GM12878 (cell line): ENCODE data around the gene PRM3. TPM values are rescaled to one million over a fixed set of nuclear protein-coding genes. Genes with fewer than 3 reads are reported as not detected.

Experiments
- ETV6 ChIP-seq, 2 experiments: fragments of 450-650 bp in 1 of 2; IDR thresholded peaks in 1 of 2; conservative IDR thresholded peaks in 1 of 2; 2 replicates each; pipeline ENCODE4 v1.6.1; 2014; ENCODE audit warnings: antibody characterized with exemption in 1 of 2, borderline replicate concordance in 1 of 2, low read depth in 1 of 2, mild to moderate bottlenecking in 1 of 2, moderate library complexity in 1 of 2
- MEF2B ChIP-seq: fragments of 450-650 bp; IDR thresholded peaks from 2 replicates; pipeline ENCODE4 v1.6.1; 2018; ENCODE audit warnings: mild to moderate bottlenecking, moderate library complexity; ENCODE audit not compliant: partially characterized antibody, poor library complexity, severe bottlenecking
- NFYB ChIP-seq: IDR thresholded peaks from 2 replicates; pipeline ENCODE4 v1.6.1; 2011; ENCODE audit warnings: low read depth, mild to moderate bottlenecking, low read length, improper control_type of control experiment, moderate library complexity; ENCODE audit not compliant: insufficient read depth
- RB1 ChIP-seq: fragments of 450-650 bp; formaldehyde crosslinking; IDR thresholded peaks from 2 replicates; pipeline ENCODE4 v1.6.1; 2017; ENCODE audit warnings: mild to moderate bottlenecking, borderline replicate concordance
- SRF ChIP-seq, 2 experiments: IDR thresholded peaks; 2 replicates each; pipeline ENCODE4 v1.6.1; 2011; ENCODE audit warnings: low read depth in 2 of 2, low read length in 2 of 2, mild to moderate bottlenecking in 1 of 2, moderate library complexity in 1 of 2
- TBL1XR1 ChIP-seq: IDR thresholded peaks from 2 replicates; pipeline ENCODE4 v1.6.1; 2012; ENCODE audit warnings: low read depth, low read length, improper control_type of control experiment
- ZNF24 ChIP-seq: fragments of 450-650 bp; IDR thresholded peaks from 2 replicates; pipeline ENCODE4 v1.6.1; 2017; ENCODE audit warnings: antibody characterized with exemption, mild to moderate bottlenecking
- polyA plus RNA-seq, 11 experiments: library from polyadenylated mRNA; depleted of rRNA in 4 of 11; unstranded in 6 of 11; stranded (reverse) in 5 of 11; fragments of >200 nt; fragmentation: Nextera tagmentation in 4 of 11; fragmentation: Illumina TruSeq in 1 of 11; extraction: Ambion mirVana in 4 of 11; extraction: Trizol in 1 of 11; gene quantifications; 1 replicate in 1 of 11; 2 replicates in 10 of 11; pipeline versions ENCODE4 v1.2.1 to v1.2.3, GENCODE V29; 2011 to 2016; ENCODE audit warnings: inconsistent platforms in 2 of 11, missing spikeins in 2 of 11, low read depth in 1 of 11
- total RNA-seq, 4 experiments: library from RNA; depleted of rRNA in 3 of 4; stranded (reverse); fragments of >200 nt in 3 of 4; fragmentation: Illumina TruSeq in 1 of 4; extraction: Trizol in 1 of 4; gene quantifications; 2 replicates each; pipeline versions ENCODE4 v1.2.1 to v1.2.3, GENCODE V29; 2013 to 2021
- TF ChIP-seq, protein P1 (sequence below): fragments of 450-650 bp; IDR thresholded peaks from 2 replicates; pipeline ENCODE4 v1.6.1; 2016; ENCODE audit warnings: mild to moderate bottlenecking, moderate library complexity, borderline replicate concordance
- TF ChIP-seq, protein P2 (sequence below): IDR thresholded peaks from 2 replicates; pipeline ENCODE4 v1.6.1; 2011; ENCODE audit warnings: low read depth, low read length, improper control_type of control experiment, borderline replicate concordance
- TF ChIP-seq, protein P3 (sequence below): fragments of 450-650 bp; IDR thresholded peaks from 2 replicates; pipeline ENCODE4 v1.6.1; 2017; ENCODE audit warnings: mild to moderate bottlenecking, low read depth, inconsistent platforms; ENCODE audit not compliant: poor library complexity, severe bottlenecking
- TF ChIP-seq, protein P4 (sequence below): fragments of 450-650 bp; formaldehyde crosslinking; IDR thresholded peaks from 2 replicates; pipeline ENCODE4 v1.4.0; 2022; ENCODE audit warnings: mild to moderate bottlenecking, moderate library complexity
- TF ChIP-seq, protein P5 (sequence below): fragments of 450-650 bp; IDR thresholded peaks from 2 replicates; pipeline ENCODE4 v1.6.1; 2016; ENCODE audit warnings: mild to moderate bottlenecking

PRM3 gene
- total and polyA plus RNA-seq, 10 of the 15 experiments (the other 5 are each of a cell fraction or from before 2014, with no cell fraction given) = not detected

DNA sequence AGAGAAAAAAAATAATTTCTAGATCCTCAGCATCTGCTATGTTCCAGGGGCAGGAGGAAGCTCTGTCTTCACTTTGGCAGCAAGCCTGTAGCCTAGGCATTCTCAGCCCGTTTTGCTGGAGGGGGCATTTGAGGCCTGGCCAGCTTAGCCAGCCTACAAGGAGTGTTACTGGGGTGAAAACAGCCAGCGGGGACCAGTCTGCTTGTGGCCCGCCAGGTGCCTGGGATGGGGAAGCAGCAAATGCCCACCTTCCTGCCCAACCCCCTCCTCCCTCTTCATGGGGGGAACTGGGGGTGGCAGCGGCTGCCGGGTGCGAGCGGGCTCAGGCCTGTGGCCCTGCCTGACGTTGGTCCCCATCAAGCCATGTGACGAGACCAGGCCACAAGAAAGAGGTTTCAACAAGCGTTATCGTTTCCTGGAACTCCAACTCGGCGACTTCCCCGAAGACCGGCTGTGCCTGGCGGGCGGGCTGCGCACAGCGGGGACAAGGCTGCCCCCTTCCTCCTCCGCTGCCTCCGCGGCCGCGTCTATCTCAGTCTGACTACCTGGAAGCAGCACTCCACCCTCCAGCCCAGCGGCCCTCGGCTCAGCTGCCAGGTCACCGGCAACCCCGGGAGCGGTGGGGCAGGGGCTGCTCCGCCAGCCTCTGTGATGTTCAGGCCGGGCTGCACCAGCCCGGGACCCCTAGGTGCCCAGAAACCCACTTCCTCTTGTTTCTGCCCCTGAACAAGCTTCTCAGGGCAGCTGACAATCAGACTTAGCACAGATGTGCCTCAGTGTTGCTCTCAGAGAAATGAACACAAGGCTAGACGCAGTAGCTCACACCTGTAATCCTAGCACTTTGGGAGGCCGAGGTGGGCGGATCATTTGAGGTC, 40.3 kb downstream of the PRM3 start (continued):
- TF ChIP-seq, protein P1, sequence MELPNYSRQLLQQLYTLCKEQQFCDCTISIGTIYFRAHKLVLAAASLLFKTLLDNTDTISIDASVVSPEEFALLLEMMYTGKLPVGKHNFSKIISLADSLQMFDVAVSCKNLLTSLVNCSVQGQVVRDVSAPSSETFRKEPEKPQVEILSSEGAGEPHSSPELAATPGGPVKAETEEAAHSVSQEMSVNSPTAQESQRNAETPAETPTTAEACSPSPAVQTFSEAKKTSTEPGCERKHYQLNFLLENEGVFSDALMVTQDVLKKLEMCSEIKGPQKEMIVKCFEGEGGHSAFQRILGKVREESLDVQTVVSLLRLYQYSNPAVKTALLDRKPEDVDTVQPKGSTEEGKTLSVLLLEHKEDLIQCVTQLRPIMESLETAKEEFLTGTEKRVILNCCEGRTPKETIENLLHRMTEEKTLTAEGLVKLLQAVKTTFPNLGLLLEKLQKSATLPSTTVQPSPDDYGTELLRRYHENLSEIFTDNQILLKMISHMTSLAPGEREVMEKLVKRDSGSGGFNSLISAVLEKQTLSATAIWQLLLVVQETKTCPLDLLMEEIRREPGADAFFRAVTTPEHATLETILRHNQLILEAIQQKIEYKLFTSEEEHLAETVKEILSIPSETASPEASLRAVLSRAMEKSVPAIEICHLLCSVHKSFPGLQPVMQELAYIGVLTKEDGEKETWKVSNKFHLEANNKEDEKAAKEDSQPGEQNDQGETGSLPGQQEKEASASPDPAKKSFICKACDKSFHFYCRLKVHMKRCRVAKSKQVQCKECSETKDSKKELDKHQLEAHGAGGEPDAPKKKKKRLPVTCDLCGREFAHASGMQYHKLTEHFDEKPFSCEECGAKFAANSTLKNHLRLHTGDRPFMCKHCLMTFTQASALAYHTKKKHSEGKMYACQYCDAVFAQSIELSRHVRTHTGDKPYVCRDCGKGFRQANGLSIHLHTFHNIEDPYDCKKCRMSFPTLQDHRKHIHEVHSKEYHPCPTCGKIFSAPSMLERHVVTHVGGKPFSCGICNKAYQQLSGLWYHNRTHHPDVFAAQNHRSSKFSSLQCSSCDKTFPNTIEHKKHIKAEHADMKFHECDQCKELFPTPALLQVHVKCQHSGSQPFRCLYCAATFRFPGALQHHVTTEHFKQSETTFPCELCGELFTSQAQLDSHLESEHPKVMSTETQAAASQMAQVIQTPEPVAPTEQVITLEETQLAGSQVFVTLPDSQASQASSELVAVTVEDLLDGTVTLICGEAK = no peak; the same call in 1 of the 2 replicates
- TF ChIP-seq, protein P2, sequence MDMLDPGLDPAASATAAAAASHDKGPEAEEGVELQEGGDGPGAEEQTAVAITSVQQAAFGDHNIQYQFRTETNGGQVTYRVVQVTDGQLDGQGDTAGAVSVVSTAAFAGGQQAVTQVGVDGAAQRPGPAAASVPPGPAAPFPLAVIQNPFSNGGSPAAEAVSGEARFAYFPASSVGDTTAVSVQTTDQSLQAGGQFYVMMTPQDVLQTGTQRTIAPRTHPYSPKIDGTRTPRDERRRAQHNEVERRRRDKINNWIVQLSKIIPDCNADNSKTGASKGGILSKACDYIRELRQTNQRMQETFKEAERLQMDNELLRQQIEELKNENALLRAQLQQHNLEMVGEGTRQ = peak; percentile 2; the same call in 1 of the 2 replicates
- peak; percentile 25; the same call in 1 of the 2 replicates for TF ChIP-seq TBL1XR1
- TF ChIP-seq, protein P3, sequence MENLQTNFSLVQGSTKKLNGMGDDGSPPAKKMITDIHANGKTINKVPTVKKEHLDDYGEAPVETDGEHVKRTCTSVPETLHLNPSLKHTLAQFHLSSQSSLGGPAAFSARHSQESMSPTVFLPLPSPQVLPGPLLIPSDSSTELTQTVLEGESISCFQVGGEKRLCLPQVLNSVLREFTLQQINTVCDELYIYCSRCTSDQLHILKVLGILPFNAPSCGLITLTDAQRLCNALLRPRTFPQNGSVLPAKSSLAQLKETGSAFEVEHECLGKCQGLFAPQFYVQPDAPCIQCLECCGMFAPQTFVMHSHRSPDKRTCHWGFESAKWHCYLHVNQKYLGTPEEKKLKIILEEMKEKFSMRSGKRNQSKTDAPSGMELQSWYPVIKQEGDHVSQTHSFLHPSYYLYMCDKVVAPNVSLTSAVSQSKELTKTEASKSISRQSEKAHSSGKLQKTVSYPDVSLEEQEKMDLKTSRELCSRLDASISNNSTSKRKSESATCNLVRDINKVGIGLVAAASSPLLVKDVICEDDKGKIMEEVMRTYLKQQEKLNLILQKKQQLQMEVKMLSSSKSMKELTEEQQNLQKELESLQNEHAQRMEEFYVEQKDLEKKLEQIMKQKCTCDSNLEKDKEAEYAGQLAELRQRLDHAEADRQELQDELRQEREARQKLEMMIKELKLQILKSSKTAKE = no peak
- TF ChIP-seq, protein P4, sequence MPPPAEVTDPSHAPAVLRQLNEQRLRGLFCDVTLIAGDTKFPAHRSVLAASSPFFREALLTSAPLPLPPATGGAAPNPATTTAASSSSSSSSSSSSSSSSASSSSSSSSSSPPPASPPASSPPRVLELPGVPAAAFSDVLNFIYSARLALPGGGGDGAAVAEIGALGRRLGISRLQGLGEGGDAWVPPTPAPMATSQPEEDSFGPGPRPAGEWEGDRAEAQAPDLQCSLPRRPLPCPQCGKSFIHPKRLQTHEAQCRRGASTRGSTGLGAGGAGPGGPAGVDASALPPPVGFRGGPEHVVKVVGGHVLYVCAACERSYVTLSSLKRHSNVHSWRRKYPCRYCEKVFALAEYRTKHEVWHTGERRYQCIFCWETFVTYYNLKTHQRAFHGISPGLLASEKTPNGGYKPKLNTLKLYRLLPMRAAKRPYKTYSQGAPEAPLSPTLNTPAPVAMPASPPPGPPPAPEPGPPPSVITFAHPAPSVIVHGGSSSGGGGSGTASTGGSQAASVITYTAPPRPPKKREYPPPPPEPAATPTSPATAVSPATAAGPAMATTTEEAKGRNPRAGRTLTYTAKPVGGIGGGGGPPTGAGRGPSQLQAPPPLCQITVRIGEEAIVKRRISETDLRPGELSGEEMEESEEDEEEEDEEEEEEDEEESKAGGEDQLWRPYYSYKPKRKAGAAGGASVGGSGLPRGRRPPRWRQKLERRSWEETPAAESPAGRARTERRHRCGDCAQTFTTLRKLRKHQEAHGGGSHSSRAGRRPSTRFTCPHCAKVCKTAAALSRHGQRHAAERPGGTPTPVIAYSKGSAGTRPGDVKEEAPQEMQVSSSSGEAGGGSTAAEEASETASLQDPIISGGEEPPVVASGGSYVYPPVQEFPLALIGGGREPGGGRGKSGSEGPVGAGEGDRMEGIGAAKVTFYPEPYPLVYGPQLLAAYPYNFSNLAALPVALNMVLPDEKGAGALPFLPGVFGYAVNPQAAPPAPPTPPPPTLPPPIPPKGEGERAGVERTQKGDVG (CRISPR knock-in tag) = peak; percentile 52; the same call in 1 of the 2 replicates
- TF ChIP-seq, protein P5, sequence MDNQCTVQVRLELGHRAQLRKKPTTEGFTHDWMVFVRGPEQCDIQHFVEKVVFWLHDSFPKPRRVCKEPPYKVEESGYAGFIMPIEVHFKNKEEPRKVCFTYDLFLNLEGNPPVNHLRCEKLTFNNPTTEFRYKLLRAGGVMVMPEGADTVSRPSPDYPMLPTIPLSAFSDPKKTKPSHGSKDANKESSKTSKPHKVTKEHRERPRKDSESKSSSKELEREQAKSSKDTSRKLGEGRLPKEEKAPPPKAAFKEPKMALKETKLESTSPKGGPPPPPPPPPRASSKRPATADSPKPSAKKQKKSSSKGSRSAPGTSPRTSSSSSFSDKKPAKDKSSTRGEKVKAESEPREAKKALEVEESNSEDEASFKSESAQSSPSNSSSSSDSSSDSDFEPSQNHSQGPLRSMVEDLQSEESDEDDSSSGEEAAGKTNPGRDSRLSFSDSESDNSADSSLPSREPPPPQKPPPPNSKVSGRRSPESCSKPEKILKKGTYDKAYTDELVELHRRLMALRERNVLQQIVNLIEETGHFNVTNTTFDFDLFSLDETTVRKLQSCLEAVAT = 0 out of 2 replicates have a peak, but pooled peaks have one; percentile 29
- no peak for TF ChIP-seq RB1
- TF ChIP-seq NFYB = 0 out of 2 replicates have a peak, but pooled peaks have one; percentile 16
- TF ChIP-seq ETV6 (conservative IDR thresholded peaks at IDR 0.05 in 1 of 2, IDR thresholded peaks at IDR 0.05 in 1 of 2; ENCODE audit: borderline replicate concordance in 1 of 2, low read depth in 1 of 2) = peak in 1 of 2 experiments; percentile 86; a peak in 2 of 4 replicates
- TF ChIP-seq MEF2B = peak; percentile 46
- TF ChIP-seq SRF (IDR thresholded peaks at IDR 0.05; ENCODE audit: low read depth in 2 of 2, low read length in 2 of 2) = no peak
- TF ChIP-seq ZNF24 = no peak
